GM12892 (cell line): ENCODE measurements around the gene QSOX1.

Source experiments
- DNase-seq: peaks from one replicate; pipeline ENCODE4 v3.0.0; 2011; ENCODE audit not compliant: insufficient read length
- FAIRE-seq: peaks from 2 replicates; lab custom pipeline; 2011; peaks lifted over from hg19 to GRCh38; lab: Jason Lieb, UNC
- POLR2A ChIP-seq: IDR thresholded peaks from 2 replicates; pipeline ENCODE4 v1.6.1; 2011; ENCODE audit warnings: low read depth, low read length, control low read depth
- POLR2AphosphoS5 ChIP-seq: IDR thresholded peaks from 2 replicates; pipeline ENCODE4 v1.6.1; 2011; ENCODE audit warnings: low read depth, low read length, control low read depth
- TAF1 ChIP-seq: IDR thresholded peaks from 2 replicates; pipeline ENCODE4 v1.6.1; 2011; ENCODE audit warnings: low read depth, mild to moderate bottlenecking, control low read depth, low read length, borderline replicate concordance

Gene QSOX1

GRCh38 chr1:180237869-180238476 lies 83.3 kb downstream of the QSOX1 start:
- no peak for TF ChIP-seq POLR2A
- TF ChIP-seq POLR2AphosphoS5, result no peak
- TF ChIP-seq TAF1, result no peak
- FAIRE-seq, result no peak
- DNase-seq, result no peak

DNA sequence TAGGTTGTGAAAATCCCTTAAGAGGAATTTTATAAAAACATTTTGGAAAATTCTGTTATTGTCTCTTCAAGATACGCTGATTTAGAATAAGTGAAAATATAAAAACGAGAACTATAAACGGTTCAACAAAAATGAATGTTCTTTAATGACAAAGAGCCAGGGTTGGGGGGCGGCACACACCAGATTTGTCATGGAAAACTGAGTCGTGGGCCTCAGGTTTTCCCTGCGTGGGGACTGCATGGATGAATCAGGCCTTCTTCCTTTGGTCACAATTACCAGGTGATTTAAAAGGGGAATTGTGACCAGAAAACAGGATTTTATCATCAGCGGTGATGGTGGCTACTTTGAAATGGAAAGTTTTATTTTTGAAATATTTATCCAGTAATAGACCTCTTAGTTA lies 84.0 kb downstream of the QSOX1 start:
- TF ChIP-seq POLR2AphosphoS5, result no peak
- TF ChIP-seq TAF1, result no peak
- TF ChIP-seq POLR2A, result no peak
- FAIRE-seq (no peak), DNase-seq (no peak)

DNA sequence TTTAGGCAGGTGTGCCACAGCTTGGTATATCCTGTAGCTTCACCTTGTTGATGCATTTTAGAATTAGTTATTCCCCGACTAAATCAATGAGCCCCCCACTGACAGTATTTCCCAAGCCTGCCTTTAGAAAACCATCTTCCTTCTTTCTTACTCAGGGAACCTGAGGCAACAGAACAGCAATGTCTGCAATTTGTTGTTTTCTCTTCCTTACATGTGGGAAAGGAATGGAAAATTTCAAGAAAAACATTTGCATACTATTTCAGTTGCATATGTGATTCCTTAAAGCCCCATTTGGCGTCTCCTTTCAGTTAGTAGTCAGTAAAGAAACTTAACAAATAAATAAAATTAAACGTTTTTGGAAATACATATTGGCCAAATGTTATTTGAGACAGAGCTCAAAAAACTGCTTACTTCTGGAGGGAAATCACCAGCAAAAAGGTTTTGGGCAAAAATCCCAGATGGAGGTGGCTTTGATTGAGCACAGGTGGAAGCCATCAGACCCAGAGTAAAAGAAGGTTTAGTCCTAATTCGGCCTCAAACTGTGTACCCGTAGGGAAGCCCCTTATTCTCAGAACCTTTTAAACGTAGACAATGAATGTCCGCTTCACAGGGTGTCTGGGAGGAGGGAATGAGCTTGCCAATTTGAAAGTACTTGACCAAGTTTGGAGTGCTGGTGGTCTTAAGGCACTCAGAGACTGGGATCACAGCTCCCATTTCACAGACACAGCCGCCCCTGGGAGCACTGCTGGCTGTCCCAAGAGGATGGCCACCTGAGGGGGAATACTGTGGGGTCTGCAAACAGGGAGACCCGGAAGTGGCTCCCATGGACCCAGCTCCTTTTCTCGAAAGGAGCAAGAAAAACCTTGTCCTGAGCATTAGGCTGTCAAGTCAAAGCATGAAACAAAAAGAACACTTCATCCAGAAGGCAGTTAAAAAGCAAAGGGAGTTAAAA lies 84.8 kb downstream of the QSOX1 start:
- no peak for FAIRE-seq
- DNase-seq, result no peak
- TF ChIP-seq POLR2AphosphoS5, result no peak
- no peak for TF ChIP-seq TAF1
- TF ChIP-seq POLR2A, result no peak

DNA sequence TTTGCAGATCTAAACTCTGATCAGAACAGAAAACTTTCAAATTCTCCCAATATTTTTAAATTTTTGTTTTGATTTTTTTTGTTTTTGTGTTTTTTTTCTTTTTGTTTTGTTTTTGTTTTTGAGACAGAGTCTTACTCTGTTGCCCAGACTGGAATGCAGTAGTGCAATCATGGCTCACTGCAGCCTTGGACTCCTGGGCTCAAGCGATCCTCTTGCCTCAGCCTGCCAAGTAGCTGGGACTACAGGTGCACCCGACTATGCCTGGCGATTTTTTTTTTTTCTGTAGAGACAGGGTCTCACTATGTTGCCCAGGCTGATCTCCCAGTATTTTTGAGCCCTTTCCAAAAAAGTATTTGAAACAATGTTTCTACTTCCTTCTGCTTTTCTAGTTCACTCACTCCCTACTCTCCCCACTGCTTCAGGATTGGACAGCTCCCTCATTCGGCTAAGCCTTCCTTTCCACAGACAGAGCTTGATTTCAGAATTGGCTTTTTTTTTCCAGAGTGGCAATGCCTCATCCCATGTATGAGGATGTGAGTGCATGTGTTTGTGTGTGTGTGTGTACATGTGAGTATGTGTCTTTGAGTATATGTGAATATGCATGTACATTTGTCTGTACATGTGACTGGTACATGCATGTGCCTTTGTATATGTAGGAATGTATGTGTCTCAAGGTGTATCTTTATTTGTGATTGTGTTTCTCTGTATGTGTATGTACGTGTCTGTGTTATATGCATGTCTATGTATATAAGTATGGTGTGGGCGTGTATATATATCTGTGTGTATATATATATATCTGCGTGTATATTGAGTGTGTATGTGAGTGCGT lies 87.3 kb downstream of the QSOX1 start:
- TF ChIP-seq POLR2A (no peak), TAF1 (no peak), POLR2AphosphoS5 (no peak)
- FAIRE-seq (no peak), DNase-seq (no peak)

DNA sequence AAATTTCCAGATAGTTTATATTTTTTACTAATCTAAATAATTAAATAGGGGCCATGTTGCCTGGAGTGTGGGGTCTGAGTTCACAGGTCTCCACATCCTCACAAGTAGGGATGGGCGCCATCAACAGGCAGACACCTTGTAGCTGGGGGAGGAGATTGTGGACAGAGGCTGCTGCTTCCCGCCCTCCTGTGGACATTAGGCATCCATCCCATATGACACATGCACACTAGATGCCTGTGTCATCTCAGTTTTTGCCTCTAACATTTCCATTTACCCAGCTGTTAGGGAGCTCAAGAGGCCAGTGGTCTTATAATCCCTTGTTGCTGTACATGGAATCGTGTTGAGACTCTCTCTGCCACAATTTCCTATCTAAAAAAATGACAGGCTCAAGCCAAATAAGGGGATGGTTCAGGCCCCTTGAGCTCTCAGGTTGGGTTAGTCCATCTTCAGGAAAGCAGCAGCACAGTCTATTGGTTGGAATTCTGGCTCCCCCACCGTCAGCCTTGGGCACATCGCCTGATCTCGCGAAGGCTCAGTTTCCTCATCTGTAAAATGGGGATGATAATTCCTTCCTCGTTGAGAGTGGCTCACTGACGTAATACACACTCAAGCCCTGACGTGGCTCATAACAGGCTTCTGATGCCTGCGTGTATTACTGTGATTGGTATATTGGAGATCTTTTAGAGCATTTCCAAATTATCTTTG lies 89.0 kb downstream of the QSOX1 start:
- TF ChIP-seq POLR2AphosphoS5 (no peak), POLR2A (no peak), TAF1 (no peak)
- no peak for FAIRE-seq
- DNase-seq, result no peak

DNA sequence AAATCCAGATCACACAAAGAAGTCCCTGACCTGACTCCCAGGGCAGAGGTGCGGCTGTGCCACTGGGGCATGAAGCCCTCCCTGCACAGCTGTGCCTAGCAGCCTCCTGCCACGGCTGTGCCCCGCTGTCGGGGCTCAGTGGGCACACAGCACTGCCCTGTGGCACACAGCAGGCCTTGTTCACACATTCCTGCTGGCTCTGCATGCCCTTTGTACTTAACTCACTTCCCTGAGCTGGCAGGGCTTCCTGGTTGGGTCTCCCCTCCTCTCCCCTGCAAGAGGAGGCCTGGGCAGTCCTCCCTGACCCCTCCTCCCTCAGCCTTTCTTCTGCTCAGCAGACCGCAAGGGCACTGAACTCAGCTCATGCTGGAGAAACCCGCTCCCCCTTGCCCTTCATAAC lies 90.2 kb downstream of the QSOX1 start:
- FAIRE-seq (no peak), DNase-seq (no peak)
- TF ChIP-seq POLR2A (no peak), TAF1 (no peak), POLR2AphosphoS5 (no peak)

DNA sequence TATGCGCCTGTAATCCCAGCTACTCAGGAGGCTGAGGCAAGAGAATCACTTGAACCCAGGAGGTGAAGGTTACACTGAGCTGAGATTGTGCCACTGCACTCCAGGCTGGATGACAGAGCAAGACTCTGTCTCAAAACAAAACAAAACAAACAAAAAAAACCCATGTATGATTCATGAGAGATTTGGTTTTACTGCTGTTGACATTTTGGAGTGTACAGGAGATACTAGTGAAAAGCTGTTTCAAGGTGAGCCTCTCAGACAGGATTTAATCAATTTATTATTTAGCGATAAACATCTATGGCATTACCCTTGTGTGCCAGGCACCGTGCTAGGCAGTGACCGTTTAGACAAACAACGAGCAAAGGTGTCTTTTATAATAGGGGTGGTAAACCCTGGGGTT lies 91.9 kb downstream of the QSOX1 start:
- FAIRE-seq (no peak), DNase-seq (no peak)
- TF ChIP-seq TAF1 (no peak), POLR2AphosphoS5 (no peak)

GRCh38 chr1:180247061-180247460 lies 92.4 kb downstream of the QSOX1 start:
- DNase-seq, result no peak
- TF ChIP-seq POLR2A (no peak), POLR2AphosphoS5 (no peak), TAF1 (no peak)
- no peak for FAIRE-seq

GRCh38 chr1:180247580-180247979 lies 92.9 kb downstream of the QSOX1 start:
- no peak for DNase-seq
- no peak for FAIRE-seq
- no peak for TF ChIP-seq TAF1

GRCh38 chr1:180248176-180248575 lies 93.5 kb downstream of the QSOX1 start:
- no peak for DNase-seq
- TF ChIP-seq TAF1 (no peak), POLR2AphosphoS5 (no peak), POLR2A (no peak)
- no peak for FAIRE-seq

DNA sequence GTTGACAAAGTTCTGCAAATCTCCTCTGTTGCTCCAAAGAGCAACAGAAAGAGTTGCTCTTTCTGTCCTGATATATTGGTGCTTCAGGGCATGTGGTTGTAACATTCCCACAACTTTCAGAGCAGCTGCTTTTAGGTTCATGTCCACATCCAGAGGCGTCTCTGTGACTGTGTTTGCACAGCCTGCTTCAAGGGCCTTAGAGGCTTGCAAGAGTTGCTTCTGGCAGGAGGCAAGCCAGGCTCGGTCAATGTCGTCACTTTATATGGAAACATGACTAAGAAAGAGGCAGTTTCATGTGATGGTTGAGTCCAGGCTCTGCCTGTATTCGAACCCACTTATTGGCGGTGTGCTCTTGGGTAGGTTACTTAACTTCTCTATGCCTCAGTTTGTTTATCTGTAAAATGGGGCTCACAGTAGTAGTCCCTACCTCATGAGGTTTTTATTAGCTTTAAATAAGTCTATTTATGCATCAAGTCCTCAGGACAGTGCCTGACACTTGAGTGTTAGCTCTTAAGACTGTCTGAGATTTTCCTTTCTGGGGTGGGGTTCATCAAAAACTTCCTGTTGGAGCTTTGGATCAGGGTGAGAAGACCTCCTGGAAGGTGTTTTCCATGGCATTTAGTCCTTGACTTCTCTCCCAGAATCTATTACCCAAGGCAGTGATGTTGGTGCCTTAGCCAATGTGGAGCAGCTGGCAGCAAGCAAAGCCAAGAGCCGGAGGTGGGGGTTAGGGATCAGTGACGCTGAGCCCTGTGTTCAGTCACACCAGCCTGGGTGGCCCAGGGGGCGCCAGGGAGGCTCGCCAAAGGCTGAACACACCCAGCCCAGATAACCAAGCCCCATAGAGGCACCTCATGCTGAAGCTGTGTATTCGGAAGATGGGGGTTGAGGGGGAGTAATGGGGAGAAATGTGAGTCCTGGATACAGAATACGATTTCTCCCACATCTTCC lies 94.3 kb downstream of the QSOX1 start:
- DNase-seq (no peak), FAIRE-seq (no peak)
- TF ChIP-seq POLR2A, result no peak
